IMR-90 (cell line): ENCODE measurements around the gene PATJ. TPM values are rescaled to one million over a fixed set of nuclear protein-coding genes. Genes with fewer than 3 reads are reported as not detected.

Source experiments
- ATAC-seq: fragments of 200-7000 bp; cut with Tn5 transposase; 2 replicates; pipeline ENCODE4 v1.9.1; 2020; ENCODE audit warnings: low read depth, mild to moderate bottlenecking, moderate library complexity
- BruUV-seq: library from RNA; stranded (reverse); fragments of 400-500 nt; replicated peaks from 2 replicates; lab custom pipeline; 2021; lab: Mats Ljungman, UMichigan
- CTCF ChIA-PET: fragments of 300-600 bp; formaldehyde crosslinking; extraction: SDS; loops from one replicate; lab custom pipeline; 2021; ENCODE audit warnings: antibody characterized with exemption; lab: Yijun Ruan, JAX
- POLR2A ChIA-PET: fragments of 300-600 bp; sonication (Branson Sonifier 250); formaldehyde crosslinking; loops from one replicate; lab custom pipeline; 2022; ENCODE audit warnings: antibody characterized with exemption; ENCODE audit not compliant: unreplicated experiment; lab: Charles Lee
- DNase-seq: peaks from one replicate; pipeline ENCODE4 v3.0.0; 2013
- H2AFZ ChIP-seq: replicated peaks from 2 replicates; pipeline ENCODE3; 2013; ENCODE audit warnings: low read length, mild to moderate bottlenecking; ENCODE audit not compliant: poor library complexity
- H2AK5ac ChIP-seq: 2 replicates; pipeline ENCODE4 v1.6.1; 2013; ENCODE audit warnings: low read depth, low read length, inconsistent platforms
- H2AK9ac ChIP-seq: replicated peaks from 2 replicates; pipeline ENCODE3; 2013; ENCODE audit warnings: mild to moderate bottlenecking, low read depth, low read length, moderate library complexity; ENCODE audit not compliant: poor library complexity
- H2BK120ac ChIP-seq: 2 replicates; pipeline ENCODE4 v1.6.1; 2013; ENCODE audit warnings: low read depth, low read length, inconsistent platforms
- H2BK15ac ChIP-seq: 3 replicates; pipeline ENCODE4 v1.6.1; 2013; ENCODE audit warnings: low read depth, low read length, inconsistent platforms
- H2BK20ac ChIP-seq: 2 replicates; pipeline ENCODE4 v1.6.1; 2013; ENCODE audit warnings: low read depth, mild to moderate bottlenecking, inconsistent platforms, low read length, moderate library complexity
- H2BK5ac ChIP-seq: 2 replicates; pipeline ENCODE4 v1.6.1; 2013; ENCODE audit warnings: mild to moderate bottlenecking, low read depth, low read length, inconsistent platforms; ENCODE audit not compliant: poor library complexity, severe bottlenecking
- H3K14ac ChIP-seq: replicated peaks from 2 replicates; pipeline ENCODE4 v1.6.1; 2013; ENCODE audit warnings: low read depth, low read length, inconsistent platforms
- H3K18ac ChIP-seq: 2 replicates; pipeline ENCODE4 v1.6.1; 2013; ENCODE audit warnings: low read depth, low read length, control low read depth
- H3K23ac ChIP-seq: 2 replicates; pipeline ENCODE4 v1.6.1; 2013; ENCODE audit warnings: low read depth, low read length, inconsistent platforms
- H3K27ac ChIP-seq: 2 replicates; pipeline ENCODE4 v1.5.1; 2013; ENCODE audit warnings: mild to moderate bottlenecking, control low read depth, low read length; ENCODE audit not compliant: insufficient read depth
- H3K27me3 ChIP-seq: 2 replicates; pipeline ENCODE4 v1.6.1; 2013; ENCODE audit warnings: low read length; ENCODE audit not compliant: control insufficient read depth, insufficient read depth
- H3K36me3 ChIP-seq: 2 replicates; pipeline ENCODE4 v1.6.1; 2013; ENCODE audit warnings: low read length, mixed read lengths; ENCODE audit not compliant: control insufficient read depth, insufficient read depth
- H3K4ac ChIP-seq: 2 replicates; pipeline ENCODE4 v1.6.1; 2013; ENCODE audit warnings: low read depth, low read length, inconsistent platforms
- H3K4me1 ChIP-seq: 2 replicates; pipeline ENCODE4 v1.6.1; 2013; ENCODE audit warnings: low read length, mixed read lengths; ENCODE audit not compliant: control insufficient read depth, insufficient read depth
- H3K4me2 ChIP-seq: 2 replicates; pipeline ENCODE4 v1.6.1; 2013; ENCODE audit warnings: low read depth, mild to moderate bottlenecking, control low read depth, low read length, moderate library complexity
- H3K4me3 ChIP-seq: 2 replicates; pipeline ENCODE4 v1.5.1; 2013; ENCODE audit warnings: low read depth, mild to moderate bottlenecking, control low read depth, low read length, moderate library complexity; ENCODE audit not compliant: insufficient read depth
- H3K56ac ChIP-seq: 2 replicates; pipeline ENCODE4 v1.6.1; 2013; ENCODE audit warnings: low read length, inconsistent platforms; ENCODE audit not compliant: insufficient read depth; ENCODE audit errors: extremely low read depth
- H3K79me1 ChIP-seq, 2 experiments: 2 replicates each; pipeline ENCODE4 v1.6.1; 2013; ENCODE audit warnings: low read length in 2 of 2, inconsistent platforms in 1 of 2, low read depth in 1 of 2
- H3K9ac ChIP-seq: 2 replicates; pipeline ENCODE4 v1.6.1; 2013; ENCODE audit warnings: low read depth, low read length, control low read depth
- H3K9me1 ChIP-seq: 2 replicates; pipeline ENCODE4 v1.6.1; 2013; ENCODE audit warnings: low read length, inconsistent platforms; ENCODE audit not compliant: insufficient read depth
- H3K9me3 ChIP-seq: 2 replicates; pipeline ENCODE4 v1.6.1; 2013; ENCODE audit warnings: low read length; ENCODE audit not compliant: control insufficient read depth, insufficient read depth
- H4K20me1 ChIP-seq: 2 replicates; pipeline ENCODE4 v1.6.1; 2013; ENCODE audit warnings: low read length, inconsistent platforms; ENCODE audit not compliant: insufficient read depth
- H4K5ac ChIP-seq: 2 replicates; pipeline ENCODE4 v1.6.1; 2013; ENCODE audit warnings: mild to moderate bottlenecking, low read depth, low read length, control low read depth
- H4K8ac ChIP-seq, 2 experiments: 2 replicates each; pipeline ENCODE4 v1.6.1; 2013; ENCODE audit warnings: low read depth in 2 of 2, low read length in 2 of 2, control low read depth in 1 of 2, inconsistent platforms in 1 of 2
- H4K91ac ChIP-seq: 2 replicates; pipeline ENCODE4 v1.6.1; 2013; ENCODE audit warnings: low read depth, low read length, inconsistent platforms; ENCODE audit not compliant: insufficient read depth
- BHLHE40 ChIP-seq: fragments of 150-350 bp; IDR thresholded peaks from 2 replicates; pipeline ENCODE4 v1.6.1; 2016; ENCODE audit warnings: mild to moderate bottlenecking, low read depth, low read length
- CEBPB ChIP-seq: IDR thresholded peaks from 2 replicates; pipeline ENCODE4 v1.6.1; 2012; ENCODE audit warnings: low read depth, low read length, improper control_type of control experiment
- CHD1 ChIP-seq: IDR thresholded peaks from 2 replicates; pipeline ENCODE4 v1.6.1; 2012; ENCODE audit warnings: low read depth, low read length, improper control_type of control experiment
- CTCF ChIP-seq: conservative IDR thresholded peaks from 2 replicates; pipeline ENCODE4 v1.5.1; 2012; ENCODE audit warnings: mild to moderate bottlenecking, low read depth, low read length, improper control_type of control experiment
- ELK1 ChIP-seq: fragments of 150-350 bp; IDR thresholded peaks from 2 replicates; pipeline ENCODE4 v1.6.1; 2016; ENCODE audit warnings: low read depth, mild to moderate bottlenecking, low read length, moderate library complexity, borderline replicate concordance
- FOS ChIP-seq: fragments of 150-350 bp; IDR thresholded peaks from 2 replicates; pipeline ENCODE4 v1.6.1; 2016; ENCODE audit warnings: low read depth, low read length
- MAFK ChIP-seq: IDR thresholded peaks from 2 replicates; pipeline ENCODE4 v1.6.1; 2012; ENCODE audit warnings: low read depth, low read length, improper control_type of control experiment
- MAZ ChIP-seq: IDR thresholded peaks from 2 replicates; pipeline ENCODE4 v1.6.1; 2012; ENCODE audit warnings: low read depth, mild to moderate bottlenecking, low read length, improper control_type of control experiment, moderate library complexity, borderline replicate concordance
- MXI1 ChIP-seq: IDR thresholded peaks from 2 replicates; pipeline ENCODE4 v1.6.1; 2012; ENCODE audit warnings: low read depth, mild to moderate bottlenecking, low read length, moderate library complexity, borderline replicate concordance
- NFE2L2 ChIP-seq: fragments of 150-350 bp; IDR thresholded peaks from 2 replicates; pipeline ENCODE4 v1.6.1; 2016; ENCODE audit warnings: low read depth, mild to moderate bottlenecking, low read length
- POLR2A ChIP-seq: IDR thresholded peaks from 2 replicates; pipeline ENCODE4 v1.6.1; 2012; ENCODE audit warnings: mild to moderate bottlenecking, low read depth, low read length
- RAD21 ChIP-seq: IDR thresholded peaks from 2 replicates; pipeline ENCODE4 v1.6.1; 2012; ENCODE audit warnings: low read length, improper control_type of control experiment
- RCOR1 ChIP-seq: IDR thresholded peaks from 2 replicates; pipeline ENCODE4 v1.6.1; 2012; ENCODE audit warnings: mild to moderate bottlenecking, low read length, improper control_type of control experiment; ENCODE audit not compliant: insufficient replicate concordance
- RFX5 ChIP-seq: IDR thresholded peaks from 2 replicates; pipeline ENCODE4 v1.8.0; 2012; ENCODE audit warnings: low read depth, mild to moderate bottlenecking, low read length, moderate library complexity
- SMC3 ChIP-seq: fragments of 150-350 bp; IDR thresholded peaks from 2 replicates; pipeline ENCODE4 v1.6.1; 2016; ENCODE audit warnings: low read depth, mild to moderate bottlenecking, antibody characterized with exemption, low read length, moderate library complexity
- USF2 ChIP-seq: fragments of 150-350 bp; IDR thresholded peaks from 2 replicates; pipeline ENCODE4 v1.6.1; 2017; ENCODE audit warnings: mild to moderate bottlenecking, antibody characterized with exemption, low read length, low read depth
- WGBS, 2 experiments: methylation state at CpG; one replicate each; pipeline versions ENCODE4 v1.1.5 to v1.1.7; 2013; ENCODE audit warnings: missing lambda C conversion rate in 2 of 2; ENCODE audit not compliant: insufficient read length in 1 of 2; ENCODE audit errors: extremely low coverage in 2 of 2; 5-methylcytosine and 5-hydroxymethylcytosine counted together
- dilution Hi-C: fragments of 300-500 bp; cut with HindIII; formaldehyde crosslinking; loops from one replicate; pipeline ENCODE4 v1.14.3; 2018; ENCODE audit warnings: low sequenced_read_pairs; ENCODE audit not compliant: unreplicated experiment
- in situ Hi-C: fragments of 300-500 bp; cut with MboI; formaldehyde crosslinking; loops from 3 replicates; pipeline ENCODE4 v1.14.3; 2019; ENCODE audit warnings: low sequenced_read_pairs, inconsistent platforms, mixed read lengths
- intact Hi-C: fragments of 100-400 bp; cut with micrococcal nuclease; formaldehyde crosslinking; loops from 2 replicates; pipeline ENCODE4 v1.10.0; 2022
- polyA plus RNA-seq, 3 experiments: library from polyadenylated mRNA; depleted of rRNA; stranded (reverse); fragments of >200 nt; gene quantifications; 2 replicates each; pipeline ENCODE4 v1.2.3, GENCODE V29; 2012; ENCODE audit warnings: low replicate concordance in 1 of 3
- total RNA-seq: library from RNA; depleted of rRNA; stranded (reverse); fragments of >200 nt; gene quantifications from 2 replicates; pipeline ENCODE4 v1.2.3, GENCODE V29; 2012

PATJ gene
- total and polyA plus RNA-seq, 2 of the 4 experiments (the other 2 are of a cell fraction) = 2.0 to 3.4 TPM

GRCh38 chr1:61748566-61748965 lies 6.3 kb downstream of the PATJ start:
- CTCF ChIA-PET = interaction anchor here (0.6 kb wide), 1 partner anchor 773 kb away, joined by 3 read pairs; no protein-coding TSS in a partner anchor
- no peak overlapping the region for H2AFZ ChIP-seq

More at GRCh38 chr1:61748566-61748965, 6.3 kb downstream of the PATJ start:
- in situ Hi-C loops (no loop called here), intact Hi-C loops (loop anchor here (10.0 kb wide), 1 partner anchor 674 kb away; no protein-coding TSS in a partner anchor), dilution Hi-C loops (no loop called here)
- Histone ChIP-seq H4K8ac (no peak overlapping the region), H3K23ac (no peak overlapping the region), H3K4me3 (no peak overlapping the region), H3K9me1 (no peaks in the 10 kb centered on the region), H3K79me1 (no peaks in the 10 kb centered on the region), H3K56ac (no peak overlapping the region), H3K4me2 (no peak overlapping the region), H4K5ac (no peak overlapping the region), H3K27ac (no peak overlapping the region), H2BK5ac (no peak overlapping the region), H2BK20ac (no peak overlapping the region), H3K4ac (no peak overlapping the region), H3K18ac (no peak overlapping the region), H4K20me1 (no peaks in the 10 kb centered on the region), H2BK120ac (no peak overlapping the region), H3K4me1 (peaks cover 2% of the 10 kb centered on the region; the same call in 1 of the 2 replicates), H3K27me3 (no peaks in the 10 kb centered on the region), H3K9ac (no peak overlapping the region), H2AK5ac (no peak overlapping the region), H2BK15ac (no peak overlapping the region), H3K9me3 (no peaks in the 10 kb centered on the region), H4K91ac (no peak overlapping the region), H3K36me3 (no peaks in the 10 kb centered on the region), H3K14ac (no peak overlapping the region), H2AK9ac (no peak overlapping the region)
- no CpG with 5 or more reads among the region's 4 CpGs for WGBS, 2 experiments
- no peak for DNase-seq
- no peak for ATAC-seq
- TF ChIP-seq RCOR1 (no peak), CHD1 (no peak), POLR2A (no peak), ELK1 (no peak), USF2 (no peak), MAFK (no peak), NFE2L2 (no peak), SMC3 (no peak), FOS (no peak), MAZ (no peak), CEBPB (no peak), BHLHE40 (no peak), CTCF (no peak), RFX5 (no peak), RAD21 (no peak), MXI1 (no peak)
- no TSS peak for BruUV-seq
- POLR2A ChIA-PET = no interaction called here
